ENCODE data around the gene PNMA6F. TPM values are rescaled to one million over a fixed set of nuclear protein-coding genes. Genes with fewer than 3 reads are reported as not detected.

PNMA6F gene
- total and polyA plus RNA-seq, 4 donors = not detected

GRCh38 chrX:153304988-153305736 lies 16.4 kb downstream of the PNMA6F start:
- no peak overlapping the region for H3K9ac ChIP-seq (ENCODE audit: insufficient read depth in 1 of 2, low read length in 2 of 2)
- no peak overlapping the region for H3K27ac ChIP-seq (ENCODE audit: low read depth in 1 of 2, low read length in 1 of 2)
- WGBS, 2 donors = 68 to 87% methylated on average over 9 of the region's 9 CpGs
- no peak overlapping the region for H3K4me3 ChIP-seq
- DNase-seq = no peak
- no peaks in the 10 kb centered on the region for H3K4me1 ChIP-seq (ENCODE audit: control insufficient read depth in 5 of 5, insufficient read depth in 5 of 5, low read length in 5 of 5)
- H3K27me3 ChIP-seq (ENCODE audit: control insufficient read depth in 3 of 3, insufficient read depth in 3 of 3, low read length in 2 of 3) = peaks cover 0 to 9% (median 2%) of the 10 kb centered on the region in 3 donors
- no peaks in the 10 kb centered on the region for H3K36me3 ChIP-seq (ENCODE audit: control insufficient read depth in 4 of 4, insufficient read depth in 4 of 4, low read length in 4 of 4)
- ATAC-seq (ENCODE audit: insufficient read depth, low FRiP score) = no peak
- TF ChIP-seq CTCF (IDR thresholded peaks at IDR 0.05; ENCODE audit: control extremely low read depth, extremely low read depth) = no peak
- H3K9me3 ChIP-seq (ENCODE audit: control insufficient read depth in 4 of 4, insufficient read depth in 3 of 4, low read length in 3 of 4) = peaks cover 0 to 4% (median 0%) of the 10 kb centered on the region in 4 donors

DNA sequence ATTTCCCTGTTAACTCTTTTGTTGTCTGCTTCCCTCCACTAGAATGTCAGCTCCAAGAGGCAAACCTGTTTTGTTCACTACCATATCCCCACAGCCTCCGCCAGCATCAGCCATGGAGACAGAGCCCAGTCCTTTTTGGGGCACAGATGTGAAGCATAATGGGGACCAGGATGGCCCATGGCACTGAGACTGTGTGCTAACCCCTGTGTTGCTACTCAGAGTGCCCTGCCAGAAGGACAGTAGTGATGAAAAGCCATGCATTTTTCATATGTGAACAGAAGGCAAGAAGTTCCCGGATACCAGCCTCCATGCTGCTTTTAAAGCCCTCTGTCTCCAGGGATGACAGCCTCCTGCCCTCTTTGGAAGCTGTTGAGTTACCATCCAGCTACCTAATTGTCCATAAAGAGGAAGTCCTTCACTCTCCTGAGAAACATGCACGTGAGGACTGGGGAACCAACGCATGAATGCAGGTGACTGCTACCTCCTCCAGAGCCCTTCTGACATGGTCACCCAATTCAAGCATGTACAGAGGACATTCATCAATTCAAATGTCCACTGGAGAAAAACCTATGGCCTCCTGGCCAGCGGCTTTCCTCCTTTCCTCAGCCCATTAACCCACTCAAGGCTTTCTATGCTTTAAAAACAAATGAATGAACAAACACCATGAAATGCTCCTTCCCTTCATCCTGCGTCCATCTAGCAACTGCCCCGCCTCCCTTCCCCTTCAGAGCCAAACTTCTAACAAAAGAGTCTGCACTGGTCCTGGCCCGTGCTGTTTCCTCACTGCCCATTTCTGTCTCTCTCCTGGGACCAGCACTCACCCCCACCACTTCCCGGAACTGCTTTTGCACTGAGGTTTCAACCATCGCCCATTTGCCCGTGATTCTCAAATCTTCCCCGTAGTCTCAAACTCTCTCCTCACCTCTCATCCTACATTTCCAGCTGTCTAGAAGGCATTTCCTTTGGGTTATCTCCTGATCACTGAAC lies 18.0 kb downstream of the PNMA6F start:
- no peak for TF ChIP-seq CTCF (IDR thresholded peaks at IDR 0.05; ENCODE audit: control extremely low read depth, extremely low read depth)
- Histone ChIP-seq H3K9me3 (ENCODE audit: control insufficient read depth in 4 of 4, insufficient read depth in 3 of 4, low read length in 3 of 4) (peaks cover 0 to 4% (median 0%) of the 10 kb centered on the region in 4 donors), H3K36me3 (ENCODE audit: control insufficient read depth in 4 of 4, insufficient read depth in 4 of 4, low read length in 4 of 4) (no peaks in the 10 kb centered on the region), H3K27me3 (ENCODE audit: control insufficient read depth in 3 of 3, insufficient read depth in 3 of 3, low read length in 2 of 3) (peaks cover 0 to 9% (median 2%) of the 10 kb centered on the region in 3 donors), H3K4me1 (ENCODE audit: control insufficient read depth in 5 of 5, insufficient read depth in 5 of 5, low read length in 5 of 5) (no peaks in the 10 kb centered on the region), H3K27ac (ENCODE audit: low read depth in 1 of 2, low read length in 1 of 2) (no peak overlapping the region), H3K9ac (ENCODE audit: insufficient read depth in 1 of 2, low read length in 2 of 2) (no peak overlapping the region), H3K4me3 (no peak overlapping the region)
- WGBS, 2 donors = 62% methylated on average over 11 to 12 of the region's 12 CpGs
- ATAC-seq (ENCODE audit: insufficient read depth, low FRiP score) (no peak), DNase-seq (no peak)

DNA sequence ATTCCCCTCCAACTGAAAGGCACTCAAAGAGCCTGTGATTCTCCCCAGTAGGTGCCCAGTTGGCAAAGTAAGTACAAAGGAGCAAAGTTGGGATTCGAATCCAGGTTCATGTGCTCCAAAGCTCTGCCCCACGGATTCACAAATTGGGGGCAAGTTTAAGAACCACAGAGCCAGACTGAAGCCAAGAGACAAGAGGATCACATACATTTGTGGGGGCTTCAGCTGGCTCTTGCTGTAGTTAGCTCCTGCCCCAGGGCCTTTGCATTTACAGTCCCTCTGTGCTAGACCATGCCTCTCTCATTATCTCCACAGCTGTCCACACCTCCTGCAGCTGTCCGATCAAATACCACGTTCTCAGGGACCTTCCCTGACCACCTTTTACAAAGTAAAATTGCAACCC lies 18.8 kb downstream of the PNMA6F start:
- Histone ChIP-seq H3K27ac (ENCODE audit: low read depth in 1 of 2, low read length in 1 of 2) (no peak overlapping the region), H3K36me3 (ENCODE audit: control insufficient read depth in 4 of 4, insufficient read depth in 4 of 4, low read length in 4 of 4) (no peaks in the 10 kb centered on the region), H3K9me3 (ENCODE audit: control insufficient read depth in 4 of 4, insufficient read depth in 3 of 4, low read length in 3 of 4) (peaks cover 0 to 4% (median 0%) of the 10 kb centered on the region in 4 donors), H3K4me1 (ENCODE audit: control insufficient read depth in 5 of 5, insufficient read depth in 5 of 5, low read length in 5 of 5) (no peaks in the 10 kb centered on the region), H3K9ac (ENCODE audit: insufficient read depth in 1 of 2, low read length in 2 of 2) (no peak overlapping the region), H3K27me3 (ENCODE audit: control insufficient read depth in 3 of 3, insufficient read depth in 3 of 3, low read length in 2 of 3) (peaks cover 0 to 9% (median 2%) of the 10 kb centered on the region in 3 donors), H3K4me3 (no peak overlapping the region)
- WGBS, 2 donors = 71 to 92% methylated on average over 4 of the region's 4 CpGs
- no peak for TF ChIP-seq CTCF (IDR thresholded peaks at IDR 0.05; ENCODE audit: control extremely low read depth, extremely low read depth)
- no peak for DNase-seq
- no peak for ATAC-seq (ENCODE audit: insufficient read depth, low FRiP score)

All from lung (tissue), 12 donors.